Effector memory CD4-positive, alpha-beta T cell (primary cell): ENCODE data around the gene SAMD11.
"Not testable (repeated sequence)": the region's sequence is repeated elsewhere in the genome, so short reads cannot be mapped to it uniquely, and the experiment has no call there.

ENCODE experiments used
- DNase-seq, 3 donors: peaks; one replicate each; pipeline ENCODE4 v3.0.0-alpha.2; 2020
- H3K27ac ChIP-seq: 2 replicates; pipeline ENCODE4 v1.7.0; 2013; ENCODE audit warnings: mild to moderate bottlenecking, low read length, moderate library complexity; ENCODE audit not compliant: insufficient read depth, poor library complexity, severe bottlenecking
- H3K27me3 ChIP-seq: replicated peaks from 2 replicates; pipeline ENCODE4 v1.7.0; 2013; ENCODE audit warnings: mild to moderate bottlenecking, low read length; ENCODE audit not compliant: insufficient read depth, control insufficient read depth, poor library complexity, severe bottlenecking
- H3K36me3 ChIP-seq: 2 replicates; pipeline ENCODE4 v1.7.0; 2013; ENCODE audit warnings: mild to moderate bottlenecking, low read length, moderate library complexity; ENCODE audit not compliant: control insufficient read depth, insufficient read depth
- H3K4me1 ChIP-seq: 2 replicates; pipeline ENCODE4 v1.7.0; 2013; ENCODE audit warnings: low read length, mild to moderate bottlenecking; ENCODE audit not compliant: control insufficient read depth, insufficient read depth, poor library complexity, severe bottlenecking
- H3K4me3 ChIP-seq: 2 replicates; pipeline ENCODE4 v1.7.0; 2013; ENCODE audit warnings: low read length, low read depth, mild to moderate bottlenecking; ENCODE audit not compliant: insufficient read depth, poor library complexity, severe bottlenecking
- H3K9me3 ChIP-seq: 2 replicates; pipeline ENCODE4 v1.7.0; 2013; ENCODE audit warnings: mild to moderate bottlenecking, low read length, moderate library complexity; ENCODE audit not compliant: control insufficient read depth

SAMD11 gene

DNA sequence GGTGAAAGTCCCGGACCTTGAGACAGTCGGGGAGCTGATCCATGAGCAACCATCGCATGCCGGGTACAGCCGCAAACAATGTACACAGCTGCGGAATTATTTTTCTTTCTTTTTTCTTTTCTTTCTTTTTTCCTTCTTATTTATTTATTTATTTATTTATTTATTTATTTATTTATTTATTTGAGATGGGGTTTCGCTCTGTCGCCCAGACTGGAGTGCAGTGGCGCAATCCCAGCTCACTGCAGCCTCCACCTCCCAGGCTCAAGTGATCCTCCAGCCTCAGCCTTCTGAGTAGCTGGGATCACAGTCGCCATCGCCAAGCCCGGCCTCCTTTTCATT, 60.7 kb downstream of the SAMD11 start:
- Histone ChIP-seq H3K27me3 (no peaks in the 10 kb centered on the region), H3K27ac (no peak overlapping the region), H3K4me3 (no peak overlapping the region), H3K4me1 (no peaks in the 10 kb centered on the region), H3K9me3 (no peaks in the 10 kb centered on the region), H3K36me3 (no peaks in the 10 kb centered on the region)
- DNase-seq, result no peak

DNA sequence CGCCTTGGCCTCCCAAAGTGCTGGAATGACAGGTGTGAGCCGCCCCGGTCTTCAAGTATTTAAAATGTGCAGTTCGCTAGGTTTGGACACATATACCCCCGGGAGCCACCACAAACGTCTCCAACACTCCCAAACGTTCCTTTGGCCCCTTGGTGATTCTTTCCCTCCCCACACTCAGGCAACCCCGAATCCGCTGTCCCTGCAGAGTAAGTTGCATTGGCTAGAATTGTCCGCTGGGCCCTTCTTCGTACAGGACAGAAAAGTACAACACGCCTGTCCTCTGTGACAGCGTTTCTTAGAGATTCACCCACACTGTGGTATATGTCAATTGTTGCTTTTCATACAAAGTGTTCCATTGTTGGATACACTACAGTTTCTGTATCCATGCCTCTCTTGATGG, 61.4 kb downstream of the SAMD11 start:
- Histone ChIP-seq H3K4me1 (no peaks in the 10 kb centered on the region), H3K9me3 (no peaks in the 10 kb centered on the region), H3K27me3 (no peaks in the 10 kb centered on the region), H3K36me3 (no peaks in the 10 kb centered on the region), H3K4me3 (no peak overlapping the region), H3K27ac (no peak overlapping the region)
- DNase-seq, result no peak

DNA sequence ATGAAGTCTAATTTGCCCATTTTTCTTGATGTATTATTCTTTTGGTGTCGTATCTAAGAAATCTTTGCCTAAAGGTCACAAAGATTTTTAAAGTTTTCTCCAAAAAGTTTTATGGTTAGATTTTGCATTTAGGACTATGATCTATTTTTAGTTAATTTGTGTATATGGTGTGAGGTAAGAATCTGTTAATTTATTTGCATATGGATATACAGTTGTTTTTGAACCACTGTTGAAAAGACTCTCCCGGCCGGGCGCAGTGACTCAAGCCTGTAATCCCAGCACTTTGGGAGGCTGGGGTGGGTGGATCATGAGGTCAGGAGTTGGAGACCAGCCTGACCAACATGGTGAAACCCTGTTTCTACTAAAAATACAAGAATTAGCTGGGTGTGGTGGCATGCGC, 64.3 kb downstream of the SAMD11 start:
- not testable (repeated sequence) for H3K27ac ChIP-seq, DNase-seq, H3K4me3 ChIP-seq, H3K9me3 ChIP-seq, H3K27me3 ChIP-seq, H3K4me1 ChIP-seq, H3K36me3 ChIP-seq

DNA sequence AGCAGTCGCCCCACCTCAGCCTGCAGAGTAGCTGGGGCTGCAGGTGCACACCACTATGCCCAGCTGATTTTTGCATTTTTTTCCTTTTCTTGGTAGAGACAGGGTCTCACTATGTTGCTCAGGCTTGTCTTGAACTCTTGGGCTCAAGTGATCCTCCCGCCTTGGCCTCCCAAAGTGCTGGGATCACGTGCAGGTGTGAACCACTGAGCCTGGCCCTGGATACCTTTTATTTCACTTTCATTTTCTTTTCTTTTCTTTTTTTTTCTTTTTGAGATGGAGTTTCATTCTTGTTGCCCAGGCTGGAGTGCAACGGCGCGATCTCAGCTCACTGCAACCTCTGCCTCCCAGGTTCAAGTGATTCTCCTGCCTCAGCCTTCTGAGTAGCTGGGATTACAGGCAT, 67.6 kb downstream of the SAMD11 start:
- not testable (repeated sequence) for DNase-seq, H3K4me3 ChIP-seq, H3K4me1 ChIP-seq, H3K9me3 ChIP-seq, H3K36me3 ChIP-seq, H3K27ac ChIP-seq, H3K27me3 ChIP-seq

DNA sequence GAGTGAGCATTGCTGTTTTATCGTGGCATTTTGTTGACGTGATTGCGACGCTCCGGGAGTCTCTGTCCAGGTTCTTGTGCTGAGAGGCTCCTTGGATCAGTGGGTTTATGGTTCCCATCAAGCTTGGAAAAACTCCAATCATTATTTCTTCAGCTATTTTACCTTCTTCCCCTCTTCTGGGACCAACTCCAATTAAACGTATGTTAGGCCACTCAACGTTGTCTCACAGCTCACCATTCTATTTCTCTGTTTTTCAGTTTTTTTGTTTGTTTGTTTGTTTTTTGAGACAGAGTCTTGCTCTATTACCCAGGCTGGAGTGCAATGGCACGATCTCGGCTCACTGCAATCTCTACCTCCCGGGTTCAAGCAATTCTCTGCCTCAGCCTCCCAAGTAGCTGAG, 68.2 kb downstream of the SAMD11 start:
- DNase-seq, result no peak
- no peaks in the 10 kb centered on the region for H3K36me3 ChIP-seq
- H3K27me3 ChIP-seq, result peaks cover 4% of the 10 kb centered on the region

DNA sequence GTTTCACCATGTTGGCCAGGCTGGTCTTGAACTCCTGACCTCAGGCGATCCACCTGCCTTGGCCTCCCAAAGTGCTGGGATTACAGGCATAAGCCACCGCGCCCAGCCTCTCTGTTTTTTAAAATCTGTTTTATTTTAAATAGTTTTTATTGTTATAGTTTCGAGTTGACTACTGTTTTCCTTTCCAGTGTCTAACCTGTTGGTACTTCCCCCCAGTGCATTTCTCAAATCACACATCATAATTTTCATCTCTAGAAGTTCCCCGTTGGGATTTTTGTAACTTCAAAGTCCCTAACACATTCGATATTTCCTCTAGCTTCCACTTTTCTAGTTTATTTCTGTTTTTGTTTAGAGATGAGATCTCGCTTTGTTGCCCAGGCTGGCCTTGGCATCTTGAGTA, 68.6 kb downstream of the SAMD11 start:
- peaks cover 8% of the 10 kb centered on the region for H3K27me3 ChIP-seq
- H3K4me1 ChIP-seq, result peaks cover 8% of the 10 kb centered on the region

More for the DNA sequence above, 68.2 kb downstream of the SAMD11 start:
- Histone ChIP-seq H3K4me1 (peaks cover 3% of the 10 kb centered on the region), H3K4me3 (no peak overlapping the region), H3K27ac (no peak overlapping the region), H3K9me3 (no peaks in the 10 kb centered on the region)

DNA sequence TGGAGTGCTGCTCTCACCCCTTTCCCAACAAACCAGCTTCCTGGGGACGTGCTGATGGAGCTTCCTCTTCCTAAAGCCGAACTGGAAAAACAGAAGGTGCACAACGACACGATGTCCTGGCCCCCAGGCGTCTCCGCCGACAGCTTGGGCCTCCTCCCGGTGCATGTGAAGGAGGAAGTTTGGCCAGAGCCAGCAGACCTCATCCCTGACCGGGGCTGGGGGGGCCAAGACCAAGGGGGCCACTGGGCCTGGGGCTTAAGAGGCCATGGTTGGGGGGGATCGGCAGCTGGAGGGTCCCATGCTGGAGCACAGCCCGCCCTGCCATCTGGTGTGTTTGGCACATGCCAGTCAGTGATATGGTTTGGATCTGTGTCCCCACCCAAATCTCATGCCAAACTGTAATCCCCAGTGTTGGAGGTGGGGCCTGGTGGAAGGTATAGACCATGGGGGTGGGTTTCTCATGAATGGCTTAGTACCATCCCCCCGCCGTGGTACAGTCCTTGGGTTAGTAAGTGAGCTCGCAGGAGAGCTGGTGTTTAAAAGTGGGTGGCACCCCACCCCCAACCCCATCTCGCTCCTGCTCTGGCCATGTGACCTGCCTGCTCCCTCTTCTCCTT, 69.8 kb downstream of the SAMD11 start:
- peaks cover 19% of the 10 kb centered on the region for H3K27me3 ChIP-seq
- no peak for DNase-seq
- H3K4me3 ChIP-seq, result no peak overlapping the region
- H3K27ac ChIP-seq, result no peak overlapping the region
- H3K4me1 ChIP-seq, result peaks cover 11% of the 10 kb centered on the region
- H3K9me3 ChIP-seq, result no peaks in the 10 kb centered on the region
- H3K36me3 ChIP-seq, result no peaks in the 10 kb centered on the region

More for the DNA sequence above, 68.6 kb downstream of the SAMD11 start:
- H3K4me3 ChIP-seq, result no peak overlapping the region
- H3K36me3 ChIP-seq, result no peaks in the 10 kb centered on the region
- H3K27ac ChIP-seq, result no peak overlapping the region
- no peaks in the 10 kb centered on the region for H3K9me3 ChIP-seq
- DNase-seq, result no peak
